ENCODE measurements around the gene DMBT1.
"Not testable (repeated sequence)": the region's sequence is repeated elsewhere in the genome, so short reads cannot be mapped to it uniquely, and the experiment has no call there.

The DMBT1 gene

DNA sequence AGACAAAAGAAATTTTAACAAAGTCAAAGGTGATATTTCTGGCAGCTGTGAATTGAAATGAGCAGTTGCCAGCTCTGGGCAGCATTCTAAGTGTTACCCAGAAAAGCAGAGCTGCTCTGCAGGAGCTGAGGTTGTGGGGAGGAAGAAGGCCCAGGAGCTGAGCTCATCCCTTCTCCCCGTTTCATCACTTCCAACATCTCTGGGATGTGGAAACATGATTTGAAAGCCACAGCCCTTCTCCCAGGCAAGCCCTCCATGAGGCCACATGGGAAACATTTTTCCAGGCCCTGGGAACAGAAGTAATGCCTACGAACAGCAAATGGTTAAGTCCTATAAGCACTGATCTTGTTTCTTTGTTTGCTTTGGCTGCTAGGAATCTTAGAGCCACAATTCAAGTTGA, 10.9 kb upstream of the DMBT1 start:
- no peak for DNase-seq

DNA sequence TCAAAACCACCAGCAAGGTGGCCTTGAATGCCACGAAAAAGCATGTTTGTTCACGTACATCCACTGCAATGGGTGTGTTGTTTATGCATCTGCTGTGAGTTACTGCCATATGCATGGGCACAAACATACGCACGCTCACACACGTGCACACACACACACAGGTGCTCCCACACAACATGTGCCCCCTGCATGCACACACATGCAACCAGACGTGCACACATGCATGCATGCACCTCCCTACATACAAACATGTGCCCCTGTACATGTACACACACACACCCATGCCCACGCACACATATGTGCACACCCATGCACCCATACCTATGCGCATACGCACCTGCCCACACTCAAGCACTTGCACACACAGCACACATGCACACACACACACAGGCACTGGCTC, 10.1 kb upstream of the DMBT1 start:
- no peak for DNase-seq

DNA sequence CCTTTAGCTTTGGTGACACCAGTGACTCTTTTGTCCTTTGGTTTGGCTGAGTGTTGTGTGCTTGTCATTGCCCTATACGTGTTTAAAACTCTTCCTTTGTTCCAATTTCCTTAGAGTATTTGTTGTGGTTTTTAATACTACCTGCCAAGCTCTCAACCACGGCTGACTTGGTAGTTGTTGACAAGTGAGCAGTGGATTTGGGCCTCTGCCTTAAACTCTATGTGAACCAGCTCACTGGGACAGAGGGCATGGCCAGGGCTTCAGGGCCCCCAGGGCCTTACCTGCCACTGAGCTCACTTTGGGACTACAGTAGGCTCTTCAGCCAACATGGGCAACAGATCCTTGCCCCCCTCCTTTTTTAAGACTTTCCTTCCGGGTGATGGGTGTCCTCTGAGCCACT, 9.6 kb upstream of the DMBT1 start:
- DNase-seq, result no peak

DNA sequence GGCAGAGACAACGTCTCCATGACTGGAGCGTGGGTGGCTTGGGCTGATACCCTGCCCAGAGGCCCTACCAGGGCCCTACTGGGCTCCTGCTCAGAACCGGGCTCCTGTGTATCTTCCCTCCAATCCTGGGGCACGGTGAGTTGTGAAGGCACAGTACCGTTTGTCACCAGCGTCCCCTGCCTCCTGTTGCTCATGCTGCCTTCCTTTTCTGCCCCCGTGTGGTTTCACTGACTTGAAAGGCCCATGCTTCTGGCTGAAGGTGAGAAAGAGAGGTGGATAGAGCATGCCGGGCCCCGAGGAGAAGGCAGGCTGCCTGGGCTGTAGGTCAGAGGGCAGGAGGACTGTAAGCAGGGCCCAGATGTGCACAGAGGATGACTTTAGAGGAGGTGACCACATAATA, 9.1 kb upstream of the DMBT1 start:
- DNase-seq, result no peak

DNA sequence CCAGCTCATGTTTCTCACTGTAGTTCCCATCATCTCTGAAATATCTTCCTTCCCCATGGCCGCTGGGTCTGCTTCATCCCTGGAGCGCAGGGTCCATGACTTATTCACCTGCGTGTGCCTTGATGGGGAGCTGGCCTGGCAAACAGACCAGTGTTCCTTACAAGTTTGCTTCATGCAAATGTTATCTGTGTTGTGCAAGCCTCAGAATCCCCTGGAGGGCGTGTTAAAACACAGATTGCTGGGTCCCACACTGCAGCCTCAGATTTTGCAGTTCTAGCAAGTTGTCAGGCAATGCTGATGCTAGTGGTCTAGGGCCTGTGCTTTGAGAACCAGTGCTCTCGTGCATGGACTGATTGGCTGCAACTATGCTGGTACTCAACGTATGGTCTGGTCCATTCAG, 7.2 kb upstream of the DMBT1 start:
- no peak for DNase-seq

DNA sequence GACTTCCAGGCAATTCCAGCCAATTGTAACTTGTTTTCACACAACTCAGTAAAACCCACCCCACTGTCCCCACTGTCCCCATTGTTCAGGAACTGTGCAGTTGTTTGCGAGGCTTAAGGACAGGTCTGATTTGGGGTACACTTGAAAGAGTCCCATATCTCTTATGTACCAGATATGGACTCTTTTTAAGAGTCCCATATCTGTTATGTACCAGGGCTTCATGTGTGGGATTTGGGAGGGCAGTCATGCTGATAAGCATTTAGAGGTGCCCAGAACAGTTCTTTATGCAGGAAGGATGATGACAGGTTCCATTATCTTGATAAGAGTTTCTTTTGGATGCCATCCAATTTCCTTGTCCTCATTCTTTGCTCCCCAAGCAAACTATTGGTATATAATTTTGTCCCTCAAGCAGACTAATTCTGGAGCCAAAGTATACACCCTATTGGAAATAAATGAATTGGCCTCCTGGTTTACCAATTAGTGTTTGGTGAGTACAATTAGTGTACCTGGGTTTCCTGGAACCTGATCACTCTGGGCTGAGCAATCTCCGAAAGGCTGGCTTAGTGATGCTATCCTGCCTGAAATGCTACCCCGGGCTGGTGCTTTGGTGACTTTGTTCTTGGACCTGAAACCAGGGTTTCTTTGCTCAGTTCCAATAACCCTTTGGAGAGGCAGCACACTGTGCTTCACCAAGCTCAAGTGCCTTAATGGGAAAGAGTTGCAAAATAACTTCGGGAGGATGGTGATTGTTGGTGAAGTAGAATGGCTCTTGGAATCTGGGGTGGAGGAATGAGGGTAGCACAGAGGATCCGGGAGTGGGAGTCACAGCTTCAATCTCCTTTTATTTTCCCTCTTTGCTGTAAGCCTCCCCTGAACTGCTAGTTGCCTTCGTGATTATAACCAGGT, 6.2 kb upstream of the DMBT1 start:
- DNase-seq, result no peak

DNA sequence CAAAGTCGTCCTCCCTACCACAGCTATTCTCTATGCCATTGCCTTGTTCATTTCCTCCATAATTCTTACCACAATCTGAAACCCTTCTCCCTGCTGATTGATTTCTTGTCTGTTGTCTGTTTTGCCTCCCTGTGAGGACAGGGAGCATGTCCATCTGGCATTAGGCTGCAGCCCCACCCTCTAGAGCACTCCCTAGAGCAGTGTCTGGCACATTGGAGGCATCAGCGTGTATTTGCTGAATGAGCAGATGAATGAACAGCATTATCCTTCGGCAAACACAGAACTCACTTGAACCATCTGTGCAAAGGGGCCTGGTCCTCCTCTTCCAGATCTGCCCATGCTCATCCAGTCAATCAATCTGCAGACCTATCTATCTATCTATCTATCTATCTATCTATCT, 5.1 kb upstream of the DMBT1 start:
- no peak for DNase-seq

DNA sequence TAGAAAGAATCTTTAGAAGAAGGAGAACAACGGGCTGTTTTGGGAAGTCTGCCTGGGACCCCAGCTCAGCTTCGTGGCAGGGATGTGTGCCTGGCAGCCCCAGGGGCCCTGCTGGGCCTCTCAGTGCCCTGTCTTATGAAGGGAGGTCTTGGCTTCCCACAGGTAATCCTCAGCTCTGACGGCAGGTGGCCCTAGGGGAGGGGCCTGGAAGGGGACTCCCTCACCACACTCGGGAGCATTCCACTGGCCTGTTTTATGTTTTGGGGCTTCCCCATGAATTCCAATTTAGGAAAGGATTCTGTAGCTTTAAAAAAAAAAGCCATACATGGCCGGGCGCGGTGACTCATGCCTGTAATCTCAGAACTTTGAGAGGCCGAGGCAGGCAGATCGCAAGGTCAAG, 3.0 kb upstream of the DMBT1 start:
- no peak for DNase-seq

DNA sequence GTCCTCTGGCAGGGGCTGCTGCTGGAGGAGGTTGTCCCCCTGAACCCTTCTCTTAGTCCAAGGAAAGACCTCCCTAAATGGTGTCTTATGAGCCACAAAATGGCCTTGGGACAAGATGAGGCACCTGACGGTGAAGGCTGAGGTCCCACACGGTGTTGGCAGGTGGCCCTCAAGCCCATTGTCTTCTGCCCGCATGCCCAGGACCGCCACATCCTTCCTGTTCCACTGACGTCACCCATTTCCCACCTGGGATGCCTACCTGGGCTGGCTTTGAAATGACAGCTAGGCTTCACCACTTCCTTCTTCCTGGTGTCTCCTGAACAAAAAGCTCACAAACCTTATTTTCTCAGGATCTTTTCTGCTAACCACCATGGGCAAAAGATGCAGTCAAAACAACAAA, 2.1 kb upstream of the DMBT1 start:
- DNase-seq, result no peak

DNA sequence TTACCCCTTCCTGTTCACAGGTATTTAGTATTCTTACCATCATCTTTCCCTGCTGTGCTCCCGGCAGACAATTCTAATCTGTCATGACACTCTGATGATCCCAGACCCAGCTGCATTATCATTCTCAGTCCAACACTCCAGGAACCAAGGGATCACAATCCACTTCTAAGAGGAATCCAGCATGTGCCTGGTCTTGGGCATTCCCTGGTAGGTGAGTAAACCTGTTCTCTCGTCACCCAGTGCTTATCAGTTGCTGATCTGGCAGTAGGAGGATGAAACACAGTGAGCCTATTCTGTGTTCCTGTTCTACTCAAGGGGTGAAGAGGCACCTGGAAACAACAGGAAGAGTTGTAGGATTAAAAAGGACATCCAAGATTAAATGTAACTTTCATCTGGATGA, 1.3 kb upstream of the DMBT1 start:
- no peak for DNase-seq

DNA sequence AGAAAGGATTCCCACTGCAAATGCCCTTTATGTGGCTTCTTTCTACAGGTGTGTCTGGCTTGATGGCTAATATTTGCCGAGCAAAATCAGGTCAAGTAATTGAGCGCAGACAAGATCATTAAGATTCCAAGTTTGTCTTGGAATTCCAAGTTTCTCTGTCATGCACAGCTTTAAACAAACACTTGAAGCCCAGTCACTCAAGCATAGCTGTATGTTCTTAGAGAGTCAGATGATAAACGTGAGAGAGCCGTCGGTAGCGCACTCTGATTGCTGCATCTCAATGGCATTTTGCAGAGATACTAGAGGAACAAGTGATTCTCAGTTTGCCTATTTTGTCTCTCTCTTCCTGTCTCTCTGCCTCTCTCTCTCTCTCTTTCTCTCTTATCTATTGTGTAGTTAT, 658 bp downstream of the DMBT1 start:
- no peak for DNase-seq

DNA sequence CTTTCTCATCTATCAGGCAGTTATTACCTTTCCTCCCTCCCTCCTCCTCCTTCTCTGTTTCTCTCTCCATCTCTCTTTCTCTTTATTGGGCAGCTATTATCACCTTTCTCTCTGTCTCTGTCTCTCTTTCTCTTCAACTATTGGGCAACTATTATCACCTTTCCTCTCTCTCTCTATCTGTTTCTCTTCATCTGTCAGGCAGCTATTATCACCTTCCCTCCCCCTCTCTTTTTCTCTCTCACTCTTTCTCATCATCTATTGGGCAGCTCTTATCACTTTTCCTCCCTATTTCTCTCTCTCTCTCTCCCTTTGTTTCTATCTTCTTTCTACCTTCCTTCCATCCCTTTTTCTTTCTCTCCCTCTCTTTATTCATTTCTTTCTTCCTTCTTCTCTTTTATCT, 1.2 kb downstream of the DMBT1 start:
- DNase-seq, result no peak

DNA sequence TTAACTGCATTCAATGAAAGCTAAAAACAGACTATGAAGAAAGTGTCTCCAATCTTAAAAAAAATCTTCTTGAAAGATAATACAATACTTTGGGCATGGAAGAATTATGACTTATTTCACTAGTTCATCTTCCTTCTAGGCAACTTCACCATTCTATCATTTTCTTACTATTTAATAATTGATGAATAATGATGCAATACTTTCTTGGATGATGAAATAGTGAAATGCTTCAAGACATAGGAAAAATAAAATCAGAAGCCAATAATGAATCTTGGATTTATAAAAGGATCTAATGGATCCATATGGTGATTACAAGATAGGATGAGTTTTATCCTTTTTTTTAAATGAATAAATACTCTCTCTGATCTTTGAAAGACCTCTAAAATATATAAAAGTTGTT, 4.4 kb downstream of the DMBT1 start:
- DNase-seq, result no peak

DNA sequence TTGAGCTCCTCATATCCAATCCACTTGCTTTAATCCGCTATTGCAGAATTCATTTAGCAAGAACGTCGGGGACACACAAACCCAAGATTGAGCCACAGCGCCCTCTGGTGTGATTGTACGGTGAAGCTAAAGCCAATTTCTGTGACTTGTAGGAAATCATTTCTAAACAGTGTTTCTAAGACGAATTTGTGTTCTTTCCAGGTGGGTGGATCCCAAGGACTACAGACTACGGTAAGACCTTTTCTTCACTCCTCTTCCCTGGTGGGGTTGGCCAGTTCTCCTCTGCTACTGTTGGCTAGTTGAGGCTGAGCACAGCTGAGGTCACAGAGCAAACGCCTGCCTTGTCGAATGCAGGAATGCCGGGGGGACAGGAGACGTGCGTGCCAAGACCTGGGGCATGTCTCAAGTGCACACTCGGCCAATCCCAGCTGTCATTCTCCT, 5.2 kb downstream of the DMBT1 start:
- DNase-seq, result peak; percentile 87

DNA sequence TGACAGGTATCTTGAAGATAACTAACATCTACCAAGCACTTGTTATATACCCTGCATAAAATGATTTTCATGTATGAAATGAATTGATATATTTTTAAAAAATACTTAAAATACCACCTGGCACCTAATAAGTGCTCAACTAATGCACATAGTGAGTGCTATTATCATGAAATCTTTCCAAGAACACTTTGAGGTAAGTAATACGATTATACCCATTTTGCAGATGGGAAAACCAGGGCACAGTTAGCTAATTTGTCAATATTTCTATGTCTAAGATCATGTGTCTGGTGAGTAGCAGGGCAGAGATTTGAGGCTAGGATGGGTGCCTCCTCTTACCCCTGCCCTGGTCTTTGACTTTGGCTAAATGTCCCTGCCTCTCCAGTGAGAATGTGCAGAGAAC, 6.1 kb downstream of the DMBT1 start:
- no peak for DNase-seq

DNA sequence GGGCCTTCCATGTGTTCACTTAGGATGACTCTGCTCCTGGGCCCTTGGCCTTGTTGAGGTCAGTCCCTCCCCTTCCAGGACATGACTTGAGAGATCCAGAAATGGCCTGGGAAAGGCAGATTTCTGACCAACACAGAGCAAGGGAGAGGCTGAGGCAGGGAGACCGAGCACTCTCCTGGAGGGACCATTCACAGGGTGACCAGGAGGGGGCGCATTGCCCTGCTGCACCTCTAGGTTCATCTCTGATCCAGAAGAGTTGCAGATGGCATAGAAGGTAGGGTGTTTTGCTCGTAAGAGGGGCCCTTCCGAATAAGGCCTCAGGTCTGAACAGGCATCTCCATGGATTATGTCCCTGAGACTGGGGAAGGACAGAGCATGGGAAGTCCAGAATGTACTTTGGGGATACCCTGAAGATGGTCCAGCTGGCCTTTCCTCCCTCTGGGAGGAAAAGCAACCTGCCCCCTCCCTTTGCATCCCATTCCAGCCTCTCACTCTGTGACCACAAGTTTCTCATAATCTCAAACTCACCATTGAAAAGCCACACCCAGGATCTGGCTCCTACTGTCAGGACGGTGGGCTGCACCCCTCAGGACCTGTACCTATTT, 6.6 kb downstream of the DMBT1 start:
- no peak for DNase-seq

DNA sequence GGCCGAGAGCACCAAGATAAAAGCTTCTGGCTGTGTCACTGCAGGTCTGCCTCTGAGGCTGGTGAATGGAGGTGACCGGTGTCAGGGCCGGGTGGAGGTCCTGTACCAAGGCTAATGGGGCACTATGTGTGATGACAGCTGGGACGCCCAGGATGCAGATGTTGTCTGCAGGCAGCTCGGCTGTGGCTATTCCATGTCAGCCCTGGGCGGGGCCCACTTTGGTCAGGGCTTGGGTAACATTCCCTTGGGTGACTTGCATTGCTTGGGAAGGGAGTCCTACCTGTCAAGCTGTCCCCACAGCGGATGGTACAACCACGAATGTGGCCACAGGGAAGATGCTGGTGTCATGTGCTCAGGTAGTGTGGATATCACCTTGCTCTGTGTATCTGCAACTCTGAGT, 8.0 kb downstream of the DMBT1 start:
- DNase-seq, result no peak

DNA sequence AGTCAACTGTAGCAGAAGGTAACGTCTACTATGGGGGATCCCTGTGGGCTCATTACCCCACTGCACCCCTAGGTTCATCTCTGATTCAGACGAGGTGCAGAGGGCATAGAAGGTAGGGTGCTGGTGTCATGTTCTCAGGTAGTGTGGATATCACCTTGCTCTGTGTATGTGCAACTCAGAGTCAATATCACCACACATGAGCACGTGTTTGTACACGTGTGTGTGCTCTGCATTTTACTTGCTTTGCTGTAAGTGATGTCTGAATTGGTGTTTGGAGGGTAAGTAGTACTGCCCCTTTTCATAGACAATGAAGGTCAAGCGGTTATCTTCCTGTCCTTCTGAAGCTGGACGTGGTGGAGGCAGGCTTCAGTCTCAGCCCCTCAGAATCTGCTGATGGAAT, 10.4 kb downstream of the DMBT1 start:
- no peak for DNase-seq

DNA sequence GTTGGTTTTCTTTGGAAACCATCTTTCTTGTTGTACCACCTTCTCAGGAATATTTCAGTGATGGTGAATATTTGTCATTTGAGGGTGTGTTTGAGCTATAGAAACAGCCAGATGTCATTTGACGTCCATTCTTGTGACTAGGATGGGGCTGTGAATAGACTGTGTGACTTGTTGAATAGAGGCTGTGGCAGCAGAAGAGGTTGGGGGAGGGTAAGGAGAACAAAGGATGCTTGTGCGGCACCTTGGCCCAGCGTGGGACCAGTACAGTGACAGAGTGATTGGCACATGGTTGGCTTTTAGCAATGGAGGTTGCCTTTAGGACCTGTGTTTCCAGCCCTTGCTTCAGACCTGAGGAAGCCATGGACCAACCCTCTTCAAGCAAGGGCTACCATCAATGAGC, 11.3 kb downstream of the DMBT1 start:
- DNase-seq, result no peak

DNA sequence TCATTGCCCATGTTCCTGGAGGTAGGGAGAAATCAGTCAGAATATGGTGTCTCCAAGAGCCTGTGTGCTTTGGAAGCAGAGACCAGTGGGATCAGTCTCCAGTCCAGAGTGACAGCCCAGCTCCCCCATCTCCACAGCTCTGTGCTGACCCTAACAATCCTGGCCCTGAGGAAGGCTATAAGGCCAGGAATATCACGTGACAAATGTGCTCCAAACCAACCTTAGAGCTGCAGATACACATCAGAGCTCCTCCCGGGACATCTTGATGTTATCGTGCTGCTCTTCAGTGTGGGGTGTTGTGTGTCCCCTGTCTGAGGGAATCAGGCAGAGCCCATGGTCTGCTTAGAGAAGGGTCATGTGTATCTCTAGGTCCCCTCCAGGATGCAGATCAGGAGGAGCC, 15.2 kb downstream of the DMBT1 start:
- no peak for DNase-seq

DNA sequence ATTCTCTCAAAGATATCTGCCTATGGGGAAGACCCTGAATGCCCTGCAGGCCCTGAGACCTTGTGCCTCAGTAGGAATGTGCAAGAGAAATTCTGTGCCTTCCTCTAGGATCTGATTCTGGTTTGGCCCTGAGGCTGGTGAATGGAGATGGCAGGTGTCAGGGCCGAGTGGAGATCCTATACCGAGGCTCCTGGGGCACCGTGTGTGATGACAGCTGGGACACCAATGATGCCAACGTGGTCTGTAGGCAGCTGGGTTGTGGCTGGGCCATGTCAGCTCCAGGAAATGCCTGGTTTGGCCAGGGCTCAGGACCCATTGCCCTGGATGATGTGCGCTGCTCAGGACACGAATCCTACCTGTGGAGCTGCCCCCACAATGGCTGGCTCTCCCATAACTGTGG, 15.7 kb downstream of the DMBT1 start:
- no peak for DNase-seq

DNA sequence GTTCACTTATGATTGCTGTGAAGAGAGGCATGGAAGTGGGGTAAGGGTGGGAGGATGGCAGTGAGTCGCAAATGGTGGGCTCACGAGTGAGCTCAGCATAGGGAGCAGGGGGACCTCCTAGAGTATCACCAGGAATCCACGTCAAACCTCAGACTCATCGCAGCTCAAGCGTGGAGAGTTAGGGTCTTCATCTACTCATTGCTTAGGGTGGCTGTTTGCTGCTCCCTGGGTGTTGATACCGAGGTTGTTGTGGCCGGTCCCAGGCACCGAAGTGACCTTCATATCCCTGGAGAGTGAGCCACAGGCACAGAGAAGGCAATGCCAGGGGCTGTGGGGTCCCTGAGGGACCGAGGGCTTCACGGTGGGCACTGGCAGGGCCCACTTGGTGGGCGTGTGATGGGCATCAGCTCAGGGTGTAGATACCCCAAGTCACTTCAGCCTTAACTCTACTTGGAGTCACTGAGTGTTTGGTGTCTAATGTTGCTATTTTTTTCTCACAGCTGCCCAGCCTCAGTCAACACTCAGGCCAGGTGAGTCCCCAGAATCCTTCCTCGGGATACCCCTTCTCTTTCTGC, 16.8 kb downstream of the DMBT1 start:
- no peak for DNase-seq

DNA sequence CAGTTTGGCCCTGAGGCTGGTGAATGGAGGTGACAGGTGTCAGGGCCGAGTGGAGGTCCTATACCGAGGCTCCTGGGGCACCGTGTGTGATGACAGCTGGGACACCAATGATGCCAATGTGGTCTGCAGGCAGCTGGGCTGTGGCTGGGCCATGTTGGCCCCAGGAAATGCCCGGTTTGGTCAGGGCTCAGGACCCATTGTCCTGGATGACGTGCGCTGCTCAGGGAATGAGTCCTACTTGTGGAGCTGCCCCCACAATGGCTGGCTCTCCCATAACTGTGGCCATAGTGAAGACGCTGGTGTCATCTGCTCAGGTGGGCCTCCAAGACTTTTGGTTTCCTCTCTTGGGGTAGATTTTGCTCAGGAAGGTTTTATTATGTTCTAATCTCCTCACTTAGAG, 25.5 kb downstream of the DMBT1 start:
- DNase-seq, result not testable (repeated sequence)

DNA sequence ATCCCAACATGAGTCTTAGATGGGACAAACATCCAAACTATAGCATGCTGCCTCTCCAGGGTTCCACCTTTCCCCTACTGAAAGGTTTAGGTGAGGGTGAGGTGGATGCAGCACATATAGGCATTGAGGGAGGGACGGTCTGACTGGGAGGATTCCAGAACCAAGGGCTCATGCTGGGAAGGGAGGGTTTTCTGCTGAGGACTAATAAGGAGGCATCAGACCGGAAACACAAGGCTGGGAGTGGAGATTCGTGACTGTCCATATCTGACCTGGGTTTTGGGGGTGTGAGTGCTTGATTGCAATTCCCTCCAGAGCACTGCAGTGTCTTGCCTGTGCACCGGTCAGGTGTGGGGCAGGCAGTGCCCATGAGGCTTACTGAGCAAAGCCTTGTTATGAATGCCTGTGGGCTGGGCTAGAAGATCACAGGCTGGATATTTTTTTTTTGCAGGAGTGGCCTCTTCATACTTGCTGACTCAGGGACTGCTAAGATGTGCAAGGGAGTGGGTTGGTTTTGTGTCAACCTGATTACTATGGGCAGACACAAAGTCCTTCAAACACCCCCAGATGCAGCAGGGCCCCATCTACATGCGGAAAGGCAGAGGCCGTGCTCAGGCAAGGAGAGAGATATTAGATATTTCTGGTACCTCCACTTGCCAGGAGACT, 26.7 kb downstream of the DMBT1 start:
- no peak for DNase-seq
